Endothelial cell of umbilical vein (primary cell): ENCODE results near the gene ALDH4A1. TPM values are rescaled to one million over a fixed set of nuclear protein-coding genes. Genes with fewer than 3 reads are reported as not detected.

Source experiments
- BruUV-seq: library from RNA; stranded (reverse); fragments of 400-500 nt; replicated peaks from 2 replicates; lab custom pipeline; 2021; lab: Mats Ljungman, UMichigan
- CTCF ChIA-PET: fragments of 300-600, 350-600 bp; sonication (Branson Sonifier 250); formaldehyde crosslinking; loops from one replicate; lab custom pipeline; 2021; ENCODE audit warnings: antibody characterized with exemption, inconsistent platforms; lab: Charles Lee
- POLR2A ChIA-PET: fragments of 300-600, 350-600 bp; sonication (Branson Sonifier 250); formaldehyde crosslinking; loops from one replicate; lab custom pipeline; 2021; ENCODE audit warnings: antibody characterized with exemption, inconsistent platforms; lab: Charles Lee
- DNase-seq: peaks from one replicate; pipeline ENCODE4 v3.0.0-alpha.2; 2011; ENCODE audit warnings: low read depth, low spot score
- FAIRE-seq: peaks from 2 replicates; lab custom pipeline; 2011; peaks lifted over from hg19 to GRCh38; lab: Jason Lieb, UNC
- H2AFZ ChIP-seq: 2 replicates; pipeline ENCODE4 v1.6.0; 2012; ENCODE audit warnings: low read depth, low read length, control low read depth, inconsistent platforms
- H3K27ac ChIP-seq: 2 replicates; pipeline ENCODE4 v1.5.1; 2011; ENCODE audit warnings: low read depth, mild to moderate bottlenecking, control low read depth, low read length, moderate library complexity; ENCODE audit not compliant: insufficient read depth
- H3K27me3 ChIP-seq, 2 experiments: 2 replicates each; pipeline versions ENCODE4 v1.6.0 to v1.6.1; 2011; ENCODE audit warnings: low read length in 2 of 2, mixed read lengths in 1 of 2; ENCODE audit not compliant: control insufficient read depth in 2 of 2, insufficient read depth in 2 of 2
- H3K36me3 ChIP-seq, 2 experiments: 2 replicates in 1 of 2; 3 replicates in 1 of 2; pipeline ENCODE4 v1.5.1; 2011; ENCODE audit warnings: low read length in 2 of 2, mild to moderate bottlenecking in 1 of 2, moderate library complexity in 1 of 2; ENCODE audit not compliant: control insufficient read depth in 2 of 2, insufficient read depth in 2 of 2; ENCODE audit errors: extremely low read depth in 1 of 2
- H3K4me1 ChIP-seq: 3 replicates; pipeline ENCODE4 v1.5.1; 2011; ENCODE audit warnings: mild to moderate bottlenecking, low read length; ENCODE audit not compliant: control insufficient read depth, insufficient read depth; ENCODE audit errors: extremely low read depth
- H3K4me2 ChIP-seq: 2 replicates; pipeline ENCODE4 v1.6.1; 2011; ENCODE audit warnings: low read length, control low read depth, mixed read lengths; ENCODE audit not compliant: insufficient read depth
- H3K4me3 ChIP-seq, 3 experiments: fragments of 200-600 bp in 1 of 3; sonication (generic), shearing (Covaris generic) in 1 of 3; replicated peaks in 1 of 3; 2 replicates each; pipeline ENCODE4 v1.5.1; 2011 to 2016; ENCODE audit warnings: control low read depth in 3 of 3, low read length in 3 of 3, mild to moderate bottlenecking in 2 of 3, inconsistent platforms in 1 of 3, low read depth in 1 of 3, moderate library complexity in 1 of 3; ENCODE audit not compliant: insufficient read depth in 1 of 3
- H3K79me2 ChIP-seq: 2 replicates; pipeline ENCODE4 v1.6.0; 2012; ENCODE audit warnings: low read length, inconsistent platforms; ENCODE audit not compliant: control insufficient read depth, insufficient read depth
- H3K9ac ChIP-seq: replicated peaks from 2 replicates; pipeline ENCODE3; 2011; ENCODE audit warnings: low read length, control low read depth; ENCODE audit not compliant: insufficient read depth; ENCODE audit errors: extremely low read depth
- H3K9me1 ChIP-seq: replicated peaks from 3 replicates; pipeline ENCODE4 v1.6.0; 2011; ENCODE audit warnings: mild to moderate bottlenecking, low read length; ENCODE audit not compliant: control insufficient read depth, insufficient read depth; ENCODE audit errors: extremely low read depth
- H3K9me3 ChIP-seq: replicated peaks from 2 replicates; pipeline ENCODE4 v1.5.1; 2012; ENCODE audit warnings: low read length, inconsistent platforms; ENCODE audit not compliant: control insufficient read depth, insufficient read depth
- H4K20me1 ChIP-seq: replicated peaks from 2 replicates; pipeline ENCODE3; 2011; ENCODE audit warnings: mild to moderate bottlenecking, low read length; ENCODE audit not compliant: control insufficient read depth, insufficient read depth; ENCODE audit errors: extremely low read depth
- EZH2 ChIP-seq: IDR thresholded peaks from 2 replicates; pipeline ENCODE4 v1.6.1; 2012; ENCODE audit warnings: borderline replicate concordance, low read depth, mild to moderate bottlenecking, moderate library complexity, low read length, inconsistent platforms; ENCODE audit not compliant: severe bottlenecking
- FOS ChIP-seq: IDR thresholded peaks from 2 replicates; pipeline ENCODE4 v1.6.1; 2011; ENCODE audit warnings: mild to moderate bottlenecking, low read length, moderate library complexity, borderline replicate concordance; ENCODE audit not compliant: insufficient read depth
- GATA2 ChIP-seq: IDR thresholded peaks from 2 replicates; pipeline ENCODE4 v1.7.0; 2011; ENCODE audit warnings: low read depth, mild to moderate bottlenecking, moderate library complexity, mixed read lengths, low read length; ENCODE audit not compliant: insufficient read length, insufficient read depth
- JUN ChIP-seq: IDR thresholded peaks from 2 replicates; pipeline ENCODE4 v1.6.1; 2011; ENCODE audit warnings: borderline replicate concordance, low read depth; ENCODE audit not compliant: insufficient read length, insufficient read depth
- MYC ChIP-seq: IDR thresholded peaks from one replicate; pipeline ENCODE4 v1.6.1; 2011; ENCODE audit warnings: mild to moderate bottlenecking, low read depth, low read length
- POLR2A ChIP-seq: IDR thresholded peaks from 2 replicates; pipeline ENCODE4 v1.6.1; 2012; ENCODE audit warnings: low read depth, mild to moderate bottlenecking, control low read depth, low read length
- POLR2AphosphoS5 ChIP-seq: IDR thresholded peaks from 2 replicates; pipeline ENCODE4 v1.6.1; 2012; ENCODE audit warnings: low read depth, mild to moderate bottlenecking, control low read depth, low read length, moderate library complexity; ENCODE audit not compliant: insufficient read depth
- dilution Hi-C: fragments of 300-500 bp; cut with MboI; formaldehyde crosslinking; loops from one replicate; pipeline ENCODE4 v1.15.0; 2019; ENCODE audit warnings: low sequenced_read_pairs; ENCODE audit not compliant: extremely low pct_ligation_motif_present
- intact Hi-C: fragments of 100-400 bp; cut with micrococcal nuclease; formaldehyde crosslinking; loops from one replicate; pipeline ENCODE4 v1.10.0; 2022
- polyA plus RNA-seq, 4 experiments: library from polyadenylated mRNA; depleted of rRNA in 3 of 4; stranded (reverse) in 3 of 4; unstranded in 1 of 4; fragments of >200 nt; gene quantifications; 2 replicates each; pipeline versions ENCODE4 v1.2.1 to v1.2.3, GENCODE V29; 2011 to 2012; ENCODE audit warnings: missing spikeins in 1 of 4
- total RNA-seq: library from RNA; stranded (reverse); gene quantifications from 2 replicates; pipeline ENCODE4 v1.2.3, GENCODE V29; 2021
- TF ChIP-seq, protein P1 (sequence below), 2 donors: IDR thresholded peaks; 1 replicate in 1 of 2; 2 replicates in 1 of 2; pipeline ENCODE4 v1.5.1; 2011; ENCODE audit warnings: low read length in 2 of 2, mild to moderate bottlenecking in 2 of 2, moderate library complexity in 2 of 2, control low read depth in 1 of 2, inconsistent platforms in 1 of 2, low read depth in 1 of 2; ENCODE audit not compliant: insufficient read depth in 1 of 2; ENCODE audit errors: extremely low read depth in 1 of 2
- TF ChIP-seq, protein P2 (sequence below): IDR thresholded peaks from 2 replicates; pipeline ENCODE4 v1.6.1; 2011; ENCODE audit not compliant: insufficient read depth, insufficient read length

Gene ALDH4A1
- total and polyA plus RNA-seq, 2 donors (not counting 3 experiments of a cell fraction or from before 2014, with no cell fraction given): 17.4 to 18.5 TPM

DNA sequence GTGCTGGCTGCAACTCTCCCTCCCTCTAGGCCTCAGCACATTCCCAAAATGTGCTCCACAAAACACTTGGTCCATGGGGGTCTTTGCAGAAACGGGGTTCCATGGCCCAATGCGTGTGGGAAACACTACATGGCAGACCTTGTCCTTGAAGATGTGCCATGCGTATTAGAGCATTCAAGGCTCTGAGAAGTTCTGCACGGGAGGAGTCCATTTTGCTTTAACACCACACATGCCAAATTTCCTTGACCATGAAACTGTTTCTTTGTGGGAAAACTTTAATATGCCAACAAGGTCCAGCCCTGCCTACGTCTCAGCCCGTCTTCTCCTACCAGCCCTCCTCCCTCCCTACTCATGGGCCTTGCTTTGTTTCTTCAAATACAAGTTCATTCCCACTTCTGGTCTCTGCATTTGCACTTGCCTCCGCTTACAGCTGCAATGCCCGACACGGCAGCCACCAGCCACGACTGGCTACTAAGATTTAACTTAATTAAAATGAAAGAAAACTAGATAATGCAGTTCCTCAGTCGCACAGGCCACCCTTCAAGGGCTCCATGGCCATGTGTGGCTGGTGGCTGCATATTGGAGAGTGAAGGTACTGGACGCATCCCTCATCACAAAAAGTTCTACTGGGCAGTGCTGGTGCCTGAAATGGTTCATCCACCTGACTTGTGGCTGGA is 23.7 kb downstream of the ALDH4A1 start:
- H3K27ac ChIP-seq: no peak overlapping the region
- H3K36me3 ChIP-seq: peaks cover 0 to 8% of the 10 kb centered on the region in 2 experiments
- no peaks in the 10 kb centered on the region for H3K79me2 ChIP-seq
- H3K4me3 ChIP-seq: no peak overlapping the region
- no peaks in the 10 kb centered on the region for H3K9me3 ChIP-seq
- no peak overlapping the region for H3K9ac ChIP-seq
- dilution Hi-C loops (no loop called here), intact Hi-C loops (loop anchor here (10.0 kb wide), 1 partner anchor 1214 kb away; no protein-coding TSS in a partner anchor)
- no peaks in the 10 kb centered on the region for H4K20me1 ChIP-seq
- TF ChIP-seq FOS (no peak), MYC (no peak), POLR2A (no peak), GATA2 (no peak), JUN (no peak), EZH2 (no peak), POLR2AphosphoS5 (no peak)
- TF ChIP-seq, protein P1, sequence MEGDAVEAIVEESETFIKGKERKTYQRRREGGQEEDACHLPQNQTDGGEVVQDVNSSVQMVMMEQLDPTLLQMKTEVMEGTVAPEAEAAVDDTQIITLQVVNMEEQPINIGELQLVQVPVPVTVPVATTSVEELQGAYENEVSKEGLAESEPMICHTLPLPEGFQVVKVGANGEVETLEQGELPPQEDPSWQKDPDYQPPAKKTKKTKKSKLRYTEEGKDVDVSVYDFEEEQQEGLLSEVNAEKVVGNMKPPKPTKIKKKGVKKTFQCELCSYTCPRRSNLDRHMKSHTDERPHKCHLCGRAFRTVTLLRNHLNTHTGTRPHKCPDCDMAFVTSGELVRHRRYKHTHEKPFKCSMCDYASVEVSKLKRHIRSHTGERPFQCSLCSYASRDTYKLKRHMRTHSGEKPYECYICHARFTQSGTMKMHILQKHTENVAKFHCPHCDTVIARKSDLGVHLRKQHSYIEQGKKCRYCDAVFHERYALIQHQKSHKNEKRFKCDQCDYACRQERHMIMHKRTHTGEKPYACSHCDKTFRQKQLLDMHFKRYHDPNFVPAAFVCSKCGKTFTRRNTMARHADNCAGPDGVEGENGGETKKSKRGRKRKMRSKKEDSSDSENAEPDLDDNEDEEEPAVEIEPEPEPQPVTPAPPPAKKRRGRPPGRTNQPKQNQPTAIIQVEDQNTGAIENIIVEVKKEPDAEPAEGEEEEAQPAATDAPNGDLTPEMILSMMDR (IDR thresholded peaks at IDR 0.05; ENCODE audit: extremely low read depth in 1 of 2, insufficient read depth in 1 of 2, low read depth in 1 of 2, low read length in 2 of 2): no peak
- TF ChIP-seq, protein P2, sequence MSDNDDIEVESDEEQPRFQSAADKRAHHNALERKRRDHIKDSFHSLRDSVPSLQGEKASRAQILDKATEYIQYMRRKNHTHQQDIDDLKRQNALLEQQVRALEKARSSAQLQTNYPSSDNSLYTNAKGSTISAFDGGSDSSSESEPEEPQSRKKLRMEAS: no peak
- DNase-seq: no peak
- BruUV-seq: no TSS peak
- H3K9me1 ChIP-seq: no peaks in the 10 kb centered on the region
- CTCF ChIA-PET: interaction anchor here (1.7 to 7.2 kb wide), 2 partner anchors 282 to 296 kb away, joined by 3 to 127 read pairs; no protein-coding TSS in a partner anchor
- no peaks in the 10 kb centered on the region for H3K4me1 ChIP-seq
- POLR2A ChIA-PET: no interaction called here
- H3K4me2 ChIP-seq: no peak overlapping the region
- H2AFZ ChIP-seq: no peak overlapping the region
- no peaks in the 10 kb centered on the region for H3K27me3 ChIP-seq
- FAIRE-seq: no peak
